Left ventricle myocardium inferior (tissue), 1 donor: ENCODE measurements around the gene CRYGS. TPM values are rescaled to one million over a fixed set of nuclear protein-coding genes. Genes with fewer than 3 reads are reported as not detected.
"Not testable (repeated sequence)": the region's sequence is repeated elsewhere in the genome, so short reads cannot be mapped to it uniquely, and the experiment has no call there.

Source experiments
- DNase-seq: peaks from one replicate; pipeline ENCODE4 v3.0.0-alpha.2; 2020
- H3K27ac ChIP-seq: fragments of 200-600 bp; replicated peaks from 2 replicates; pipeline ENCODE4 v1.8.0; 2021
- H3K27me3 ChIP-seq: fragments of 200-600 bp; 2 replicates; pipeline ENCODE4 v1.8.0; 2021; ENCODE audit warnings: low read depth
- H3K36me3 ChIP-seq: fragments of 200-600 bp; 2 replicates; pipeline ENCODE4 v1.8.0; 2021
- H3K4me1 ChIP-seq: fragments of 200-600 bp; 2 replicates; pipeline ENCODE4 v1.8.0; 2021
- H3K4me3 ChIP-seq: fragments of 200-600 bp; 2 replicates; pipeline ENCODE4 v1.8.0; 2021; ENCODE audit warnings: mild to moderate bottlenecking, moderate library complexity
- H3K9me3 ChIP-seq: fragments of 200-600 bp; replicated peaks from 2 replicates; pipeline ENCODE4 v1.8.0; 2021
- CTCF ChIP-seq: fragments of 200-600 bp; IDR thresholded peaks from 2 replicates; pipeline ENCODE4 v1.8.0; 2021; ENCODE audit warnings: antibody characterized with exemption, mild to moderate bottlenecking, borderline replicate concordance
- intact Hi-C: fragments of 100-400 bp; cut with micrococcal nuclease; formaldehyde crosslinking; loops from one replicate; pipeline ENCODE4 v1.11.0; 2022
- total RNA-seq: library from RNA; stranded (reverse); fragmentation: NEBNext Ultra II Directional; extraction: Animal tissue kit (Norgen Biotek cat#: 25700); gene quantifications from one replicate; pipeline ENCODE4 v1.2.1, GENCODE V29; 2021
- donor health status: DM: no; HTN: yes; CAD: no; lungs with severe emphysema.

CRYGS gene
- total RNA-seq, 1 donor from 2014 or later, result 1.6 TPM

GRCh38 chr3:186569779-186570095, 25.6 kb upstream of the CRYGS start:
- H3K27me3 ChIP-seq, result no peaks in the 10 kb centered on the region
- H3K27ac ChIP-seq, result peak overlapping the region; percentile 66
- no peaks in the 10 kb centered on the region for H3K9me3 ChIP-seq
- peaks cover 21% of the 10 kb centered on the region for H3K36me3 ChIP-seq
- peaks cover 57% of the 10 kb centered on the region for H3K4me1 ChIP-seq
- no peak for TF ChIP-seq CTCF
- H3K4me3 ChIP-seq, result peak overlapping the region; percentile 93
- DNase-seq, result no peak
- intact Hi-C loops, result no loop called here

GRCh38 chr3:186569361-186569760, 25.2 kb upstream of the CRYGS start:
- H3K9me3 ChIP-seq, intact Hi-C loops, H3K27ac ChIP-seq, DNase-seq, H3K27me3 ChIP-seq: not testable (repeated sequence)
- peaks cover 61% of the 10 kb centered on the region for H3K4me1 ChIP-seq
- H3K36me3 ChIP-seq, result peaks cover 21% of the 10 kb centered on the region
- H3K4me3 ChIP-seq, result peak overlapping the region; percentile 93

- TF ChIP-seq CTCF, result no peak
- peak within 1 kb of the TSS; percentile 88 for H3K4me3 ChIP-seq
- peaks cover 81% of the 10 kb centered on the region for H3K4me1 ChIP-seq
- H3K27me3 ChIP-seq, result no peaks in the 10 kb centered on the region
- peaks cover 2% of the 10 kb centered on the region for H3K36me3 ChIP-seq
- peak; percentile 91 for DNase-seq
- intact Hi-C loops, result no loop called here
- H3K9me3 ChIP-seq, result no peaks in the 10 kb centered on the region
- H3K27ac ChIP-seq, result peak within 1 kb of the TSS; percentile 91
Measured at GRCh38 chr3:186567072-186567921, 23.1 kb upstream of the CRYGS start, which contains the start of gene TBCCD1. Gene TBCCD1, minus strand, starts transcription at chr3:186567339. Its CDS starts 3,010 bp downstream, at chr3:186564329.

GRCh38 chr3:186566772-186567071, 22.5 kb upstream of the CRYGS start:
- H3K27me3 ChIP-seq, result no peaks in the 10 kb centered on the region
- TF ChIP-seq CTCF, result no peak
- DNase-seq, result no peak
- no peaks in the 10 kb centered on the region for H3K9me3 ChIP-seq
- peaks cover 83% of the 10 kb centered on the region for H3K4me1 ChIP-seq
- H3K36me3 ChIP-seq, result no peaks in the 10 kb centered on the region
- intact Hi-C loops, result no loop called here
- peak overlapping the region; percentile 88 for H3K4me3 ChIP-seq
- H3K27ac ChIP-seq, result peak overlapping the region; percentile 91

GRCh38 chr3:186564586-186564985, 20.4 kb upstream of the CRYGS start:
- no peak overlapping the region for H3K4me3 ChIP-seq
- H3K27ac ChIP-seq, result no peak overlapping the region
- intact Hi-C loops, result no loop called here
- no peaks in the 10 kb centered on the region for H3K27me3 ChIP-seq
- H3K36me3 ChIP-seq, result no peaks in the 10 kb centered on the region
- no peak for DNase-seq
- H3K9me3 ChIP-seq, result no peaks in the 10 kb centered on the region
- TF ChIP-seq CTCF, result no peak
- H3K4me1 ChIP-seq, result peaks cover 80% of the 10 kb centered on the region

- peaks cover 88% of the 10 kb centered on the region for H3K36me3 ChIP-seq
- H3K4me3 ChIP-seq, result no peak overlapping the region
- no peak overlapping the region for H3K27ac ChIP-seq
- no peaks in the 10 kb centered on the region for H3K9me3 ChIP-seq
- no peaks in the 10 kb centered on the region for H3K4me1 ChIP-seq
- intact Hi-C loops, result no loop called here
- no peaks in the 10 kb centered on the region for H3K27me3 ChIP-seq
- no peak for DNase-seq
- TF ChIP-seq CTCF, result no peak
Measured at GRCh38 chr3:186552408-186553031, 8.3 kb upstream of the CRYGS start.
